T-cell (primary cell): ENCODE results near the gene EHD4. TPM values are rescaled to one million over a fixed set of nuclear protein-coding genes. Genes with fewer than 3 reads are reported as not detected.

Experiments used
- ATAC-seq, 4 experiments: fragments of 200-7000 bp in 3 of 4; fragments of 150-1000 bp in 1 of 4; cut with Tn5 transposase; replicated peaks in 1 of 4; 1 replicate in 3 of 4; 2 replicates in 1 of 4; pipeline ENCODE4 v1.10.0; 2021; ENCODE audit warnings: moderate library complexity in 3 of 4, mild to moderate bottlenecking in 2 of 4, moderate number of reproducible peaks in 1 of 4
- CTCF ChIA-PET, 2 donors: fragments of 300-600 bp; sonication (Branson Sonifier 250); formaldehyde crosslinking; loops; one replicate each; lab custom pipeline; 2022; ENCODE audit warnings: antibody characterized with exemption in 2 of 2; lab: Charles Lee
- POLR2A ChIA-PET, 2 donors: fragments of 300-600 bp; sonication (Branson Sonifier 250); formaldehyde crosslinking; loops; one replicate each; lab custom pipeline; 2022; ENCODE audit warnings: antibody characterized with exemption in 2 of 2; lab: Charles Lee
- DNase-seq, 35 experiments: peaks; one replicate each; pipeline versions ENCODE4 v3.0.0 to v3.0.0-alpha.2; 2013 to 2023
- H3K27ac ChIP-seq: one replicate; pipeline ENCODE4 v1.5.1; 2013; ENCODE audit warnings: low read length
- H3K27me3 ChIP-seq, 2 experiments: replicated peaks in 1 of 2; 1 replicate in 1 of 2; 2 replicates in 1 of 2; pipeline versions ENCODE4 v1.6.1 to v1.7.0; 2013; ENCODE audit warnings: low read length in 1 of 2, mixed read lengths in 1 of 2; ENCODE audit not compliant: control insufficient read depth in 2 of 2, insufficient read depth in 2 of 2; ENCODE audit errors: extremely low read depth in 1 of 2
- H3K36me3 ChIP-seq, 2 donors: 1 replicate in 1 of 2; 2 replicates in 1 of 2; pipeline versions ENCODE4 v1.6.1 to v1.7.0; 2013; ENCODE audit warnings: low read length in 1 of 2; ENCODE audit not compliant: control insufficient read depth in 2 of 2, insufficient read depth in 1 of 2; ENCODE audit errors: extremely low read depth in 1 of 2
- H3K4me1 ChIP-seq, 2 experiments: 1 replicate in 1 of 2; 2 replicates in 1 of 2; pipeline versions ENCODE4 v1.6.1 to v1.7.0; 2013; ENCODE audit warnings: low read length in 2 of 2, mixed read lengths in 1 of 2; ENCODE audit not compliant: insufficient read depth in 2 of 2, control insufficient read depth in 1 of 2; ENCODE audit errors: extremely low read depth in 1 of 2
- H3K4me3 ChIP-seq, 2 donors: 1 replicate in 1 of 2; 2 replicates in 1 of 2; pipeline versions ENCODE4 v1.5.1 to v1.7.0; 2013; ENCODE audit warnings: mild to moderate bottlenecking in 2 of 2, low read length in 1 of 2, moderate library complexity in 1 of 2; ENCODE audit not compliant: control insufficient read depth in 1 of 2; ENCODE audit errors: extremely low read depth in 1 of 2
- H3K9me3 ChIP-seq: 2 replicates; pipeline ENCODE4 v1.7.0; 2013
- H3K27ac Mint-ChIP-seq, 2 donors: one replicate each; pipeline ENCODE4 v1.8.0; 2020 to 2021; ENCODE audit warnings: mild to moderate bottlenecking in 2 of 2, mixed read lengths in 2 of 2
- H3K27me3 Mint-ChIP-seq, 2 donors: one replicate each; pipeline ENCODE4 v1.8.0; 2021 to 2022; ENCODE audit warnings: mixed read lengths in 2 of 2
- H3K36me3 Mint-ChIP-seq: one replicate; pipeline ENCODE4 v1.8.0; 2021; ENCODE audit warnings: mixed read lengths
- H3K4me1 Mint-ChIP-seq, 3 donors: one replicate each; pipeline ENCODE4 v1.8.0; 2020 to 2022; ENCODE audit warnings: mixed read lengths in 3 of 3, mild to moderate bottlenecking in 1 of 3
- H3K4me3 Mint-ChIP-seq, 3 donors: one replicate each; pipeline ENCODE4 v1.8.0; 2020 to 2022; ENCODE audit warnings: mild to moderate bottlenecking in 3 of 3, mixed read lengths in 3 of 3, moderate library complexity in 3 of 3
- H3K9me3 Mint-ChIP-seq, 3 donors: one replicate each; pipeline ENCODE4 v1.8.0; 2020 to 2022; ENCODE audit warnings: mixed read lengths in 3 of 3
- WGBS: methylation state at CpG from one replicate; pipeline ENCODE4 v1.1.5; 2013; ENCODE audit warnings: missing lambda C conversion rate; ENCODE audit not compliant: insufficient coverage; 5-methylcytosine and 5-hydroxymethylcytosine counted together
- total RNA-seq, 35 experiments: library from RNA in 6 of 35; stranded (reverse) in 6 of 35; fragments of 120-200 nt in 1 of 35; gene quantifications; one replicate each; pipeline versions ENCODE4 v1.2.1 to v1.2.4 and lab custom pipeline; 2013 to 2026

The EHD4 gene
- total RNA-seq, 5 donors from 2014 or later (not counting 1 experiment from before 2014, with no cell fraction given): 11.7 to 46.8 (median 16.8) TPM

GRCh38 chr15:41977757-41978383 is 5.5 kb upstream of the EHD4 start:
- Mint-ChIP-seq H3K4me1 (peaks cover 6 to 13% (median 6%) of the 10 kb centered on the region in 3 donors), H3K4me3 (no peak overlapping the region), H3K36me3 (no peaks in the 10 kb centered on the region), H3K9me3 (no peaks in the 10 kb centered on the region), H3K27ac (no peak overlapping the region), H3K27me3 (peaks cover 8 to 12% of the 10 kb centered on the region in 2 donors)
- WGBS: 100% methylated on average over 4 of the region's 6 CpGs
- Histone ChIP-seq H3K36me3 (no peaks in the 10 kb centered on the region), H3K27me3 (peaks cover 0 to 5% of the 10 kb centered on the region in 2 experiments), H3K4me1 (peaks cover 2 to 4% of the 10 kb centered on the region in 2 experiments), H3K27ac (no peak overlapping the region), H3K4me3 (no peak overlapping the region), H3K9me3 (no peaks in the 10 kb centered on the region)
- ChIA-PET CTCF (interaction anchor here in 1 of 2 donors (0.6 kb wide), 1 partner anchor 12 kb away, joined by 3 read pairs; no protein-coding TSS in a partner anchor), POLR2A (interaction anchor here in 1 of 2 donors (0.5 kb wide), 1 partner anchor 962 kb away, joined by 5 read pairs; no protein-coding TSS in a partner anchor)
- ATAC-seq (no peak), DNase-seq (no peak)

- Mint-ChIP-seq H3K4me1 (peaks cover 17 to 18% (median 17%) of the 10 kb centered on the region in 3 donors), H3K36me3 (no peaks in the 10 kb centered on the region), H3K9me3 (no peaks in the 10 kb centered on the region), H3K27ac (no peak overlapping the region), H3K4me3 (no peak overlapping the region), H3K27me3 (peaks cover 8 to 12% of the 10 kb centered on the region in 2 donors)
- no peaks in the 10 kb centered on the region for H3K9me3 ChIP-seq
- POLR2A ChIA-PET: no interaction called here
- CTCF ChIA-PET: no interaction called here
- no CpG with 5 or more reads among the region's 2 CpGs for WGBS
- no peak for DNase-seq
- H3K27ac ChIP-seq: no peak overlapping the region
- H3K4me1 ChIP-seq: peaks cover 7 to 9% of the 10 kb centered on the region in 2 experiments
- no peaks in the 10 kb centered on the region for H3K36me3 ChIP-seq
- no peak overlapping the region for H3K4me3 ChIP-seq
- no peak for ATAC-seq
- H3K27me3 ChIP-seq: peaks cover 0 to 5% of the 10 kb centered on the region in 2 experiments
These were observed 3.3 kb upstream of the EHD4 start for GRCh38 chr15:41975669-41976068.

- H3K4me3 ChIP-seq: no peak overlapping the region
- H3K9me3 ChIP-seq: no peaks in the 10 kb centered on the region
- H3K27ac ChIP-seq: no peak overlapping the region
- peaks cover 8 to 12% of the 10 kb centered on the region in 2 donors for H3K27me3 Mint-ChIP-seq
- peak overlapping the region in 2 of 3 donors; percentile 18 to 25 for H3K4me3 Mint-ChIP-seq
- POLR2A ChIA-PET: interaction anchor here in 1 of 2 donors (0.6 to 0.7 kb wide), 2 partner anchors 12 to 160 kb away, joined by 3 to 5 read pairs; no protein-coding TSS in a partner anchor
- no peak for ATAC-seq
- H3K36me3 Mint-ChIP-seq: no peaks in the 10 kb centered on the region
- H3K4me1 ChIP-seq: peaks cover 21 to 23% of the 10 kb centered on the region in 2 experiments
- CTCF ChIA-PET: interaction anchor here (0.5 to 5.1 kb wide), 3 partner anchors 37 to 1704 kb away, joined by 3 to 48 read pairs (median 5); no protein-coding TSS in a partner anchor
- peaks cover 30 to 33% (median 30%) of the 10 kb centered on the region in 3 donors for H3K4me1 Mint-ChIP-seq
- no peak overlapping the region for H3K27ac Mint-ChIP-seq
- WGBS: no CpG with 5 or more reads among the region's 1 CpG
- no peaks in the 10 kb centered on the region for H3K36me3 ChIP-seq
- no peaks in the 10 kb centered on the region for H3K9me3 Mint-ChIP-seq
- no peak for DNase-seq
- peaks cover 0 to 5% of the 10 kb centered on the region in 2 experiments for H3K27me3 ChIP-seq
These were observed 1.7 kb upstream of the EHD4 start for GRCh38 chr15:41974041-41974440.

DNA sequence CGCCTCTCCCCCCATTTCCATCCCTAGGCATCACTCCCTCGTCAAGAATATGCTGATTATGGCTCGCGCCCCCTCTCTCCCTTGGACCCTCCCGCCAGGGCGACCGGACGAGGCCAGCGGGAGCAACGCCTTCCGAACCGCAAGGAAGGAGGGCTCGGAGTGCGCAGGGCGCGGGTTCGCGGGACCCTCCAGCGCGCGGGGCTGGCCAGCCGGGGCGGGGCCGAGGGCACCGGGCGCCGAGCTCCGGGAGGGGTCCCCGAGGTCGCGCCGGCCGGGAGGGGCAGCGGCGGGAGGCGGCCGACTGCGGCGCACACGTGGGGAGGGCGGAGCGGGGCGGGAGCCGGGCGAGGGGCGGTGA is 483 bp downstream of the EHD4 start:
- peak in 2 of 4 experiments; percentile 1 to 46 for ATAC-seq
- peak in 2 of 35 experiments; percentile 4 to 8 for DNase-seq
- Mint-ChIP-seq H3K27ac (peak overlapping the region; percentile 88 to 89), H3K36me3 (peaks cover 5% of the 10 kb centered on the region), H3K4me3 (peak overlapping the region; percentile 87 to 92 (median 92)), H3K27me3 (peaks cover 8 to 12% of the 10 kb centered on the region in 2 donors), H3K4me1 (peaks cover 46 to 52% (median 49%) of the 10 kb centered on the region in 3 donors), H3K9me3 (no peaks in the 10 kb centered on the region)
- POLR2A ChIA-PET: interaction anchor here in 1 of 2 donors (0.9 to 3.7 kb wide), 4 partner anchors 35 to 527 kb away, joined by 3 to 47 read pairs (median 6); partner anchors contain the start of gene MAPKBP1
- H3K4me3 ChIP-seq: peak overlapping the region; percentile 77
- CTCF ChIA-PET: interaction anchor here in 1 of 2 donors (1.1 to 5.1 kb wide), 3 partner anchors 31 to 198 kb away, joined by 3 to 48 read pairs (median 16); partner anchors contain the start of gene MAPKBP1
- H3K4me1 ChIP-seq: peaks cover 25 to 32% of the 10 kb centered on the region in 2 experiments
- H3K27ac ChIP-seq: peak overlapping the region; percentile 66
- H3K36me3 ChIP-seq: no peaks in the 10 kb centered on the region
- WGBS: under 1% methylated on average over 46 of the region's 46 CpGs
- H3K27me3 ChIP-seq: peaks cover 0 to 4% of the 10 kb centered on the region in 2 experiments
- H3K9me3 ChIP-seq: no peaks in the 10 kb centered on the region

DNA sequence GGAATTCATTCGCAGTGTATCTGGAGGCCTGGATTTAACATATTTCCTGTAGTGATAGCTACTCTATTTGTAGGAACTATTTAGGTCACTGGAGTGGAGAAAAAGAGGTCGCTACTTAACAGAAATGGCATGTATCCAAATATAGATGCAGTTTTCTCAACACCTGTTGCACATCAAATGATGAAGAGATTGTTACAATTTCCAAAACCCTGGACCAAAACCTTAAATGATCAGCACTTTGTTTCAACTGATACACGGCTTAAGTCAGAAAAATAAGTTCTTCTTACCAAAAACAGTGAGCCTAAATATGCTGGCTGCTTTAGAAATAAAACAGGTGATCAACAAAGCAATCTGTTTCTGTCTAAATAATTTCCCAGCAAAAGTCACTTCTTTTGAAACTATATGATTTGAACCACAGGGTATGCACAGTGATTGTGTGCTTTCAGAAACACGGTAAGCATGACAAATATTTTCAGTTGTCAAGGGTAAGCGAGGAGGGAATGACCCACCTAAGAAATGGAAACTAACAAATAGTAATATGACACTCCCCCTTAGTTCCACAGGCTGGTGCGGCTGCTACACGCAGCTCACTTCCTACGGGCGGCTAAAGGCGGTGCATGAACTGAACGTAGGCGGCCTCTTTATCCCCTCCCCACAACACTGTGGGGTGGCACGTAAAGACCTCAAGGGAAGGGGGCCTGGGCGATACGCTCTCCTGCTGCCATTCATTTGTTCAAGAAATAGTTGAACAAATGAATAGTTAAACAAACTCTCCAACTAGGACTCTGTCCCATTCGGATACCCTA is 1.1 kb downstream of the EHD4 start:
- H3K36me3 Mint-ChIP-seq: peaks cover 5% of the 10 kb centered on the region
- Histone ChIP-seq H3K4me1 (peaks cover 25 to 35% of the 10 kb centered on the region in 2 experiments), H3K27ac (peak overlapping the region; percentile 66), H3K36me3 (no peaks in the 10 kb centered on the region), H3K4me3 (peak overlapping the region; percentile 77), H3K9me3 (no peaks in the 10 kb centered on the region), H3K27me3 (no peaks in the 10 kb centered on the region)
- H3K9me3 Mint-ChIP-seq: no peaks in the 10 kb centered on the region
- ChIA-PET CTCF (interaction anchor here in 1 of 2 donors (1.8 to 5.1 kb wide), 3 partner anchors 34 to 198 kb away, joined by 4 to 48 read pairs (median 16); partner anchors contain the start of gene MAPKBP1), POLR2A (interaction anchor here (0.5 to 3.7 kb wide), 4 partner anchors 17 to 36 kb away, joined by 3 to 47 read pairs (median 6); no protein-coding TSS in a partner anchor)
- ATAC-seq: peak; percentile 58 to 64 (median 60)
- H3K4me1 Mint-ChIP-seq: peaks cover 49 to 57% (median 54%) of the 10 kb centered on the region in 3 donors
- WGBS: 3% methylated on average over 5 of the region's 16 CpGs
- peak overlapping the region; percentile 87 to 92 (median 90) for H3K4me3 Mint-ChIP-seq
- peak overlapping the region; percentile 88 to 89 for H3K27ac Mint-ChIP-seq
- DNase-seq: peak; percentile 18 to 84 (median 72)
- peaks cover 4 to 12% of the 10 kb centered on the region in 2 donors for H3K27me3 Mint-ChIP-seq
